Loucy (cell line): Measurements from ENCODE around the gene RHOA.

Experiments used
- EZH2phosphoT487 ChIP-seq: fragments of 200-600 bp; IDR thresholded peaks from 2 replicates; pipeline ENCODE4 v1.6.1; 2018; ENCODE audit warnings: antibody characterized with exemption, mild to moderate bottlenecking, moderate library complexity, borderline replicate concordance
- TF ChIP-seq, protein P1 (sequence below): fragments of 200-600 bp; sonication (generic); conservative IDR thresholded peaks from 2 replicates; pipeline ENCODE4 v1.5.1; 2014; ENCODE audit warnings: mild to moderate bottlenecking, antibody characterized with exemption, low read length

DNA sequence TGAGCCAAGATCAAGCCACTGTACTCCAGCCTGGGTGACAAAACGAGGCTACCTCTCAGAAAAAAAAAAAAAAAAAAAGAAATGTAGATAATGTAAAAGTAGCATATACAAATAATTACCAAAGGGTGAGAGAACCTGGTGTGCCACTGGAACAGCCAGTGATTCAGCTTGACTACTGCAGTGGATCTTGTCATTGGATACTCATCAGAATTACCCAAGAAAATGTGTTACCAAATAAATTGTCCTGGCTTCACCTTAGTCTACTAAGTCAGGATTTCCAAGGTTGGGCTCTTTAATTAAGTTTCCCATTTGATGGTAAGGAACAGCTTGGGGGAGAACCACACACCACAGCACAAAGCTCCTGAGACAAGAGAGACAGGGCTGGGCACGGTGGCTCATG lies 15.8 kb upstream of the RHOA start:
- no peak for TF ChIP-seq EZH2phosphoT487
- TF ChIP-seq, protein P1, sequence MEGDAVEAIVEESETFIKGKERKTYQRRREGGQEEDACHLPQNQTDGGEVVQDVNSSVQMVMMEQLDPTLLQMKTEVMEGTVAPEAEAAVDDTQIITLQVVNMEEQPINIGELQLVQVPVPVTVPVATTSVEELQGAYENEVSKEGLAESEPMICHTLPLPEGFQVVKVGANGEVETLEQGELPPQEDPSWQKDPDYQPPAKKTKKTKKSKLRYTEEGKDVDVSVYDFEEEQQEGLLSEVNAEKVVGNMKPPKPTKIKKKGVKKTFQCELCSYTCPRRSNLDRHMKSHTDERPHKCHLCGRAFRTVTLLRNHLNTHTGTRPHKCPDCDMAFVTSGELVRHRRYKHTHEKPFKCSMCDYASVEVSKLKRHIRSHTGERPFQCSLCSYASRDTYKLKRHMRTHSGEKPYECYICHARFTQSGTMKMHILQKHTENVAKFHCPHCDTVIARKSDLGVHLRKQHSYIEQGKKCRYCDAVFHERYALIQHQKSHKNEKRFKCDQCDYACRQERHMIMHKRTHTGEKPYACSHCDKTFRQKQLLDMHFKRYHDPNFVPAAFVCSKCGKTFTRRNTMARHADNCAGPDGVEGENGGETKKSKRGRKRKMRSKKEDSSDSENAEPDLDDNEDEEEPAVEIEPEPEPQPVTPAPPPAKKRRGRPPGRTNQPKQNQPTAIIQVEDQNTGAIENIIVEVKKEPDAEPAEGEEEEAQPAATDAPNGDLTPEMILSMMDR, result no peak
